ENCODE data around the gene STARD13.
A peak's percentile ranks its signal among the peaks of the same experiment; 100 is the strongest.

The STARD13 gene

GRCh38 chr13:33109271-33109697 is 176.3 kb downstream of the STARD13 start:
- H3K4me3 ChIP-seq (replicated peaks; ENCODE audit: low read depth, low read length) = no peak overlapping the region
- no peak for TF ChIP-seq CTCF (IDR thresholded peaks at IDR 0.05; ENCODE audit: low read length, missing control alignments)
- DNase-seq (ENCODE audit: low read depth) = no peak

GRCh38 chr13:33108620-33109019 is 176.9 kb downstream of the STARD13 start:
- no peak for TF ChIP-seq CTCF (IDR thresholded peaks at IDR 0.05; ENCODE audit: low read length, missing control alignments)
- peak; percentile 34 for DNase-seq (ENCODE audit: low read depth)
- H3K4me3 ChIP-seq (replicated peaks; ENCODE audit: low read depth, low read length) = no peak overlapping the region

- no peak for DNase-seq (ENCODE audit: low read depth)
- no peak overlapping the region for H3K4me3 ChIP-seq (replicated peaks; ENCODE audit: low read depth, low read length)
- TF ChIP-seq CTCF (IDR thresholded peaks at IDR 0.05; ENCODE audit: low read length, missing control alignments) = no peak
Measured at GRCh38 chr13:33107361-33107760, 178.2 kb downstream of the STARD13 start.

- H3K4me3 ChIP-seq (replicated peaks; ENCODE audit: low read depth, low read length) = no peak overlapping the region
- no peak for DNase-seq (ENCODE audit: low read depth)
- TF ChIP-seq CTCF (IDR thresholded peaks at IDR 0.05; ENCODE audit: low read length, missing control alignments) = no peak
Measured at GRCh38 chr13:33106656-33107360, 178.7 kb downstream of the STARD13 start.

- no peak for TF ChIP-seq CTCF (IDR thresholded peaks at IDR 0.05; ENCODE audit: low read length, missing control alignments)
- H3K4me3 ChIP-seq (replicated peaks; ENCODE audit: low read depth, low read length) = no peak overlapping the region
- DNase-seq (ENCODE audit: low read depth) = no peak
Measured at GRCh38 chr13:33105387-33106005, 180.1 kb downstream of the STARD13 start.

GRCh38 chr13:33103457-33103856 is 182.1 kb downstream of the STARD13 start:
- no peak for TF ChIP-seq CTCF (IDR thresholded peaks at IDR 0.05; ENCODE audit: low read length, missing control alignments)
- H3K4me3 ChIP-seq (replicated peaks; ENCODE audit: low read depth, low read length) = no peak overlapping the region
- no peak for DNase-seq (ENCODE audit: low read depth)

- DNase-seq (ENCODE audit: low read depth) = no peak
Measured at GRCh38 chr13:33101835-33102234, 183.7 kb downstream of the STARD13 start.

More at GRCh38 chr13:33101835-33102234, 183.7 kb downstream of the STARD13 start:
- no peak overlapping the region for H3K4me3 ChIP-seq (replicated peaks; ENCODE audit: low read depth, low read length)
- no peak for TF ChIP-seq CTCF (IDR thresholded peaks at IDR 0.05; ENCODE audit: low read length, missing control alignments)

Data from fibroblast of pulmonary artery (primary cell).